Measurements from ENCODE around the gene ZNF436. TPM values are rescaled to one million over a fixed set of nuclear protein-coding genes. Genes with fewer than 3 reads are reported as not detected.

ZNF436 gene
- total RNA-seq, 2 experiments from 2014 or later: 3.7 to 4.0 TPM

DNA sequence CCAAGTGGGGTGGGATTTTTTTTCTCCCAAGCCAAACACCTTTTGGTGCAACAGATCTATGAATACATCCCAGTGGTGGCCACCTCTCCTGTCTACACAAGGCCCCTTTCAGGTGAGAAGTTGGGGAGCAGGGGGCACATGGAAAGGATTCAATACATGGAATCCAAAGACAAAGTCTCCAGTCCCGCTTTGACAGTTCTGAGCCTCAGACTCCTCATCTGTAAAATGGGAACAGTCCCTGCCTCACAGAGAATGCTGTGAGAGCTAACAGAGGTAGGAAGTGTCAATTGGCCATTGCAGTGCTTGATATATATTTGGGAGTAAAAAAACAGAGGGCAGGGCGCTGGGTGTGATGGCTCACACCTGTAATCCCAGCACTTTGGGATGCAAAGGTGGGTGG is 26.7 kb upstream of the ZNF436 start:
- ChIA-PET POLR2A (no interaction called here), CTCF (no interaction called here)
- Histone ChIP-seq H3K27me3 (ENCODE audit: control insufficient read depth in 1 of 2, insufficient read depth in 2 of 2, low read length in 2 of 2) (no peaks in the 10 kb centered on the region), H3K27ac (ENCODE audit: low read depth in 1 of 2, low read length in 2 of 2) (no peak overlapping the region), H3K4me1 (ENCODE audit: insufficient read depth, low read length) (no peaks in the 10 kb centered on the region), H3K4me3 (ENCODE audit: low read length) (no peak overlapping the region), H3K9me3 (ENCODE audit: control insufficient read depth in 1 of 2, insufficient read depth in 1 of 2, low read length in 2 of 2) (no peaks in the 10 kb centered on the region), H3K36me3 (ENCODE audit: insufficient read depth, low read length) (no peaks in the 10 kb centered on the region)
- H3K4me1 Mint-ChIP-seq (ENCODE audit: low read depth): no peaks in the 10 kb centered on the region
- no peaks in the 10 kb centered on the region for H3K27me3 Mint-ChIP-seq
- no peak overlapping the region for H3K27ac Mint-ChIP-seq
- DNase-seq: no peak
- peaks cover 52% of the 10 kb centered on the region for H3K36me3 Mint-ChIP-seq (ENCODE audit: low read depth)
- TF ChIP-seq, protein P1, sequence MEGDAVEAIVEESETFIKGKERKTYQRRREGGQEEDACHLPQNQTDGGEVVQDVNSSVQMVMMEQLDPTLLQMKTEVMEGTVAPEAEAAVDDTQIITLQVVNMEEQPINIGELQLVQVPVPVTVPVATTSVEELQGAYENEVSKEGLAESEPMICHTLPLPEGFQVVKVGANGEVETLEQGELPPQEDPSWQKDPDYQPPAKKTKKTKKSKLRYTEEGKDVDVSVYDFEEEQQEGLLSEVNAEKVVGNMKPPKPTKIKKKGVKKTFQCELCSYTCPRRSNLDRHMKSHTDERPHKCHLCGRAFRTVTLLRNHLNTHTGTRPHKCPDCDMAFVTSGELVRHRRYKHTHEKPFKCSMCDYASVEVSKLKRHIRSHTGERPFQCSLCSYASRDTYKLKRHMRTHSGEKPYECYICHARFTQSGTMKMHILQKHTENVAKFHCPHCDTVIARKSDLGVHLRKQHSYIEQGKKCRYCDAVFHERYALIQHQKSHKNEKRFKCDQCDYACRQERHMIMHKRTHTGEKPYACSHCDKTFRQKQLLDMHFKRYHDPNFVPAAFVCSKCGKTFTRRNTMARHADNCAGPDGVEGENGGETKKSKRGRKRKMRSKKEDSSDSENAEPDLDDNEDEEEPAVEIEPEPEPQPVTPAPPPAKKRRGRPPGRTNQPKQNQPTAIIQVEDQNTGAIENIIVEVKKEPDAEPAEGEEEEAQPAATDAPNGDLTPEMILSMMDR (IDR thresholded peaks at IDR 0.05): no peak
- no peak for ATAC-seq (ENCODE audit: poor library complexity)
- H3K9me3 Mint-ChIP-seq: no peaks in the 10 kb centered on the region
- intact Hi-C loops (cut with DNase I, micrococcal nuclease): no loop called here
- no peak overlapping the region for H3K4me3 Mint-ChIP-seq

DNA sequence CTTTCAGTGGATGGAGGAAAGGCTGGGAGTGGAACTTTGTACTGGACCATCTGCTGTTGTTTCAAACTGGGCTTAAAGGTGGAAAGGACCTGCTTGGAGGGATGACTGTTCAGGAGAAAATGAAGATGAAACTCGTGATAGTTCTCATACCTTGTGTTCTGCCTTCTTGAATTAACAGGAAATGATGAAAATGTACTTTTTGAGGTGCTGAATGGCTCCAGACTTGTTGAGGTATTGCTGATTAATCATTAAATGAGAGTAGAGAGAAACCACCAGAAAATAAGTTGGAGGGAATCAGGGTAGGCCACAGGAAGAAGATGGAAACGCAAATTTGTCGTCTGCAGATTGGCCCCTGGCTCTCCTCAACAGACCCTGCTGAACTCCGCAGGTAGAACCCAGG is 26.2 kb upstream of the ZNF436 start:
- Mint-ChIP-seq H3K36me3 (ENCODE audit: low read depth) (peaks cover 52% of the 10 kb centered on the region), H3K27me3 (no peaks in the 10 kb centered on the region), H3K4me3 (no peak overlapping the region), H3K9me3 (no peaks in the 10 kb centered on the region), H3K4me1 (ENCODE audit: low read depth) (no peaks in the 10 kb centered on the region), H3K27ac (no peak overlapping the region)
- TF ChIP-seq, protein P1 (IDR thresholded peaks at IDR 0.05): no peak
- ChIA-PET POLR2A (no interaction called here), CTCF (interaction anchor here (0.7 kb wide), 1 partner anchor 296 kb away, joined by 3 read pairs; the partner anchor contains the start of gene RPL11)
- Histone ChIP-seq H3K27ac (ENCODE audit: low read depth in 1 of 2, low read length in 2 of 2) (no peak overlapping the region), H3K4me3 (ENCODE audit: low read length) (no peak overlapping the region), H3K36me3 (ENCODE audit: insufficient read depth, low read length) (no peaks in the 10 kb centered on the region), H3K9me3 (ENCODE audit: control insufficient read depth in 1 of 2, insufficient read depth in 1 of 2, low read length in 2 of 2) (no peaks in the 10 kb centered on the region), H3K4me1 (ENCODE audit: insufficient read depth, low read length) (no peaks in the 10 kb centered on the region), H3K27me3 (ENCODE audit: control insufficient read depth in 1 of 2, insufficient read depth in 2 of 2, low read length in 2 of 2) (no peaks in the 10 kb centered on the region)
- intact Hi-C loops (cut with DNase I, micrococcal nuclease): no loop called here
- DNase-seq: no peak
- ATAC-seq (ENCODE audit: poor library complexity): no peak

DNA sequence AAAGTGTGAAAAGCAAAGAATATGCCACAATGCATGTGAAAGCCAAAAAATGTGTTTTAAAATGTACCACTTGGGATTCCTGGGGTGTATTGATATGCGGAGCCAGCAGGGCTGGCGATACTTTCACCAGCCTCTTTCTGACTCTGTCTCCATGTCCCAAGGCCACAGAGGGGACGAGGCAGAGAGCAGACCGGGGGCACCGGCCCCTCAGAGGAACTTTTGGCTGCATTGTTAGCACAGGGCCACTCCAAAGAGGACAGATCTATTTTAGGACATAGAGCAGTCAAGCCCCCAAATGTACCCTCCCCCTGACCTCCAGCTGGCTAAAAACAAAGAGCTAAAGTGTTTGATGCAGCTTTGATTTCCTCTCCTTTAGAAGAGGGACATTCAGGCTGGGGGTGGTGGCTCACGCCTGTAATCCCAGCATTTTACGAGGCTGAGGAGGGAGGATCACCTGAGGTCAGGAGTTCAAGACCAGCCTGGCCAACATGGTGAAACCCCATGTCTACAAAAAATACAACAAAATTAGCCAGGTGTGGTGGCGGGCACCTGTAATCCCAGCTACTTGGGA is 25.6 kb upstream of the ZNF436 start:
- DNase-seq: no peak
- CTCF ChIA-PET: interaction anchor here (0.7 to 1.9 kb wide), 2 partner anchors 9 to 297 kb away, joined by 3 to 6 read pairs; partner anchors contain the start of gene RPL11
- intact Hi-C loops (cut with DNase I, micrococcal nuclease): no loop called here
- no peaks in the 10 kb centered on the region for H3K27me3 ChIP-seq (ENCODE audit: control insufficient read depth in 1 of 2, insufficient read depth in 2 of 2, low read length in 2 of 2)
- TF ChIP-seq, protein P1 (IDR thresholded peaks at IDR 0.05): no peak
- no peak overlapping the region for H3K27ac ChIP-seq (ENCODE audit: low read depth in 1 of 2, low read length in 2 of 2)
- H3K4me3 ChIP-seq (ENCODE audit: low read length): no peak overlapping the region
- Mint-ChIP-seq H3K4me3 (no peak overlapping the region), H3K4me1 (ENCODE audit: low read depth) (no peaks in the 10 kb centered on the region), H3K27ac (no peak overlapping the region), H3K36me3 (ENCODE audit: low read depth) (peaks cover 48% of the 10 kb centered on the region), H3K9me3 (no peaks in the 10 kb centered on the region), H3K27me3 (no peaks in the 10 kb centered on the region)
- no peaks in the 10 kb centered on the region for H3K4me1 ChIP-seq (ENCODE audit: insufficient read depth, low read length)
- H3K9me3 ChIP-seq (ENCODE audit: control insufficient read depth in 1 of 2, insufficient read depth in 1 of 2, low read length in 2 of 2): no peaks in the 10 kb centered on the region
- no peaks in the 10 kb centered on the region for H3K36me3 ChIP-seq (ENCODE audit: insufficient read depth, low read length)
- POLR2A ChIA-PET: no interaction called here
- ATAC-seq (ENCODE audit: poor library complexity): no peak

Data from CD4-positive, alpha-beta T cell (primary cell).